HG03159 (cell line): Measurements from ENCODE around the gene FGD3.

Source experiments
- ATAC-seq: cut with Tn5 transposase; IDR thresholded peaks from one replicate; pipeline ENCODE4 v1.9.1; 2021; ENCODE audit warnings: mild to moderate bottlenecking, moderate library complexity; ENCODE audit not compliant: unreplicated experiment

Gene FGD3

GRCh38 chr9:93051680-93052089 lies 104.4 kb downstream of the FGD3 start:
- no peak for ATAC-seq

- ATAC-seq, result no peak
These were observed 105.6 kb downstream of the FGD3 start for GRCh38 chr9:93052791-93053540.

GRCh38 chr9:93053781-93054331 lies 106.5 kb downstream of the FGD3 start:
- ATAC-seq, result no peak

- ATAC-seq, result no peak
These were observed 107.7 kb downstream of the FGD3 start for GRCh38 chr9:93054758-93055704.

GRCh38 chr9:93057042-93057702 lies 109.8 kb downstream of the FGD3 start:
- ATAC-seq, result no peak

- ATAC-seq, result peak; percentile 14
These were observed 110.5 kb downstream of the FGD3 start for GRCh38 chr9:93057703-93058354.

GRCh38 chr9:93058355-93059010 lies 111.2 kb downstream of the FGD3 start, which contains the start of gene SUSD3:
Gene SUSD3 (plus strand): TSS chr9:93058701. CDS start chr9:93058743, 42 bp downstream.
- peak; percentile 46 for ATAC-seq

- peak; percentile 19 for ATAC-seq
These were observed 111.8 kb downstream of the FGD3 start for GRCh38 chr9:93059011-93059714.

- no peak for ATAC-seq
These were observed 112.6 kb downstream of the FGD3 start for GRCh38 chr9:93059715-93060578.

- no peak for ATAC-seq
These were observed 113.5 kb downstream of the FGD3 start for GRCh38 chr9:93060746-93061259.

GRCh38 chr9:93061260-93061751 lies 114.0 kb downstream of the FGD3 start:
- ATAC-seq, result no peak

GRCh38 chr9:93061791-93062763 lies 114.8 kb downstream of the FGD3 start:
- peak; percentile 34 for ATAC-seq

- ATAC-seq, result peak; percentile 90
These were observed 117.2 kb downstream of the FGD3 start for GRCh38 chr9:93064392-93065134.

GRCh38 chr9:93065135-93065720 lies 117.9 kb downstream of the FGD3 start:
- ATAC-seq, result no peak

- ATAC-seq, result no peak
These were observed 119.8 kb downstream of the FGD3 start for GRCh38 chr9:93066978-93067603.
